HG02610 (cell line): ENCODE measurements around the gene DMRT1.
"Not testable (repeated sequence)": the region's sequence is repeated elsewhere in the genome, so short reads cannot be mapped to it uniquely, and the experiment has no call there.

ENCODE experiments used
- ATAC-seq: cut with Tn5 transposase; IDR thresholded peaks from one replicate; pipeline ENCODE4 v1.9.1; 2021; ENCODE audit warnings: mild to moderate bottlenecking, moderate library complexity; ENCODE audit not compliant: unreplicated experiment

DMRT1 gene

GRCh38 chr9:852539-852938 is 11.0 kb downstream of the DMRT1 start:
- ATAC-seq = no peak

GRCh38 chr9:859251-859650 is 17.8 kb downstream of the DMRT1 start:
- ATAC-seq = peak; percentile 99

- no peak for ATAC-seq
Observed at GRCh38 chr9:860706-861105, 19.2 kb downstream of the DMRT1 start.

GRCh38 chr9:861525-861924 is 20.0 kb downstream of the DMRT1 start:
- ATAC-seq = not testable (repeated sequence)

- no peak for ATAC-seq
Observed at GRCh38 chr9:875119-875962, 33.8 kb downstream of the DMRT1 start.

- no peak for ATAC-seq
Observed at GRCh38 chr9:876425-876824, 34.9 kb downstream of the DMRT1 start.

GRCh38 chr9:878239-878638 is 36.7 kb downstream of the DMRT1 start:
- no peak for ATAC-seq

- ATAC-seq = no peak
Observed at GRCh38 chr9:880725-881124, 39.2 kb downstream of the DMRT1 start.

- no peak for ATAC-seq
Observed at GRCh38 chr9:882416-882924, 41.0 kb downstream of the DMRT1 start.

GRCh38 chr9:883011-883410 is 41.5 kb downstream of the DMRT1 start:
- no peak for ATAC-seq

- ATAC-seq = no peak
Observed at GRCh38 chr9:886886-887285, 45.4 kb downstream of the DMRT1 start.

- ATAC-seq = no peak
Observed at GRCh38 chr9:892123-892522, 50.6 kb downstream of the DMRT1 start.

- no peak for ATAC-seq
Observed at GRCh38 chr9:893115-893514, 51.6 kb downstream of the DMRT1 start.

- peak; percentile 99 for ATAC-seq
Observed at GRCh38 chr9:893843-894420, 52.4 kb downstream of the DMRT1 start.

- ATAC-seq = no peak
Observed at GRCh38 chr9:899440-900184, 58.1 kb downstream of the DMRT1 start.

GRCh38 chr9:903886-904285 is 62.4 kb downstream of the DMRT1 start:
- no peak for ATAC-seq

GRCh38 chr9:905906-906305 is 64.4 kb downstream of the DMRT1 start:
- ATAC-seq = no peak

- no peak for ATAC-seq
Observed at GRCh38 chr9:908536-909205, 67.2 kb downstream of the DMRT1 start.

GRCh38 chr9:911005-911404 is 69.5 kb downstream of the DMRT1 start:
- no peak for ATAC-seq

GRCh38 chr9:912776-913175 is 71.3 kb downstream of the DMRT1 start:
- no peak for ATAC-seq

- not testable (repeated sequence) for ATAC-seq
Observed at GRCh38 chr9:913526-913925, 72.0 kb downstream of the DMRT1 start.
